VCaP (cell line): ENCODE measurements around the gene MAP4K4.

ENCODE experiments used
- H3K27ac ChIP-seq: fragments of 450-650 bp; 2 replicates; pipeline ENCODE4 v1.5.1; 2017
- CTCF ChIP-seq: fragments of 450-650 bp; conservative IDR thresholded peaks from 2 replicates; pipeline ENCODE4 v1.5.1; 2017; ENCODE audit warnings: mild to moderate bottlenecking, moderate library complexity

Gene MAP4K4

GRCh38 chr2:101679801-101680487 lies 17.6 kb upstream of the MAP4K4 start:
- no peak for TF ChIP-seq CTCF
- H3K27ac ChIP-seq: no peak overlapping the region

- no peak overlapping the region for H3K27ac ChIP-seq
- no peak for TF ChIP-seq CTCF
Observed at GRCh38 chr2:101682311-101682710, 15.2 kb upstream of the MAP4K4 start.

DNA sequence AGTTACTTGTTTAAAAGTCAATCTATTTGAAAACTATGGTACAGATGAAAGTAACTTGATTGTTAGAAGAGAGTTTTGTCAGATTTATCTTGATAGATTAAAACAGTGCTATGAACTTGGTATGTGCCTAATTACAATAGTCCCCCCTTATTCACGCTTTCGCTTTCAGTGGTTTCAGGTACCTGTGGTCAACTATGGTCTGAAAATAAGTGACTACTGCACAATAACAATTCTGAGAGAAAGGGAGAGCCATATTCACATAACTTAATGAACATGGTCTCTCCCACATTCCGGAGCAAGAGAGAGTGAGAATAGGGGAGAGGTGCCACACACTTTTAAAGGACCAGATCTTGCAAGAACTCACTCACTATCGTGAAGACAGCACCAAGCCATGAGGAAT lies 13.2 kb upstream of the MAP4K4 start:
- no peak for TF ChIP-seq CTCF
- H3K27ac ChIP-seq: no peak overlapping the region

GRCh38 chr2:101688261-101688660 lies 9.2 kb upstream of the MAP4K4 start:
- H3K27ac ChIP-seq: no peak overlapping the region
- TF ChIP-seq CTCF: no peak

DNA sequence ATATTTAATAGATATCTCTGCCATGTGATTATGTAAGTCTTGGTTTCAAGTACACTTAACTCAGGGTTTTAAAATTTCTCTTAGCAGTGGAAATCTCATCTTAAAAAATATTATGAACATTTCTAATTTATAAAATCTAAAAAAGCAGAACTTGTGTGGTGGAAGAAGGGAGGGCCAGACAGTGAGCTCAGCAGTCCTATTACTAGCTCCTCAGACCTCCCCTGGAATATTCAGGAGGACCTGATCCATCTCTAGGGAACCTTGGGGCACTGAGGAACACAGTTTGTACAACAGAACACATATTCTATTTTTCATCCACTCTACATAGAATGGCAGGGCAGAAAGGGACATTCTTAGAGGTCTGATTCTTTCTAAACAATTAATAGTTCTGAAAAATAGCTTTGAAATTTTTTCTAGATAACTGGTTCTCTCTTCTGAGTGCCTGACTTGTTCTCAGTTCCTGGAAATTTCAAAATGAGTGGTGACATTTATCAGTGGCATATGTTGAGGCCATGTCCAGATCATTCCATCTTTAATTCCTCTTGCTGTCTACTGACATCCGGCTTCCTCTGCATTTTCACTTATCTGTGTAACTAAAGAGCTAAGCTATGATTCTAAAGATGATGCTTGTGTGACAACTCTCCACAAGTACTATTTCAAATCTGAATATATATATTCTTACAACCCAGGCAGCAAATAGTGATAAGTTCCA lies 8.2 kb upstream of the MAP4K4 start:
- peak overlapping the region; percentile 87 for H3K27ac ChIP-seq

GRCh38 chr2:101690547-101691152 lies 6.9 kb upstream of the MAP4K4 start:
- TF ChIP-seq CTCF: no peak

More for the DNA sequence above, 8.2 kb upstream of the MAP4K4 start:
- no peak for TF ChIP-seq CTCF

GRCh38 chr2:101692041-101692440 lies 5.5 kb upstream of the MAP4K4 start:
- TF ChIP-seq CTCF: no peak
- peak overlapping the region; percentile 87 for H3K27ac ChIP-seq

More at GRCh38 chr2:101690547-101691152, 6.9 kb upstream of the MAP4K4 start:
- peak overlapping the region; percentile 87 for H3K27ac ChIP-seq
